Epidermal melanocyte (primary cell): Measurements from ENCODE around the gene ZNF385C.

Source experiments
- DNase-seq: peaks from one replicate; pipeline ENCODE4 v3.0.0; 2011; ENCODE audit warnings: low spot score; ENCODE audit not compliant: insufficient read length

ZNF385C gene

DNA sequence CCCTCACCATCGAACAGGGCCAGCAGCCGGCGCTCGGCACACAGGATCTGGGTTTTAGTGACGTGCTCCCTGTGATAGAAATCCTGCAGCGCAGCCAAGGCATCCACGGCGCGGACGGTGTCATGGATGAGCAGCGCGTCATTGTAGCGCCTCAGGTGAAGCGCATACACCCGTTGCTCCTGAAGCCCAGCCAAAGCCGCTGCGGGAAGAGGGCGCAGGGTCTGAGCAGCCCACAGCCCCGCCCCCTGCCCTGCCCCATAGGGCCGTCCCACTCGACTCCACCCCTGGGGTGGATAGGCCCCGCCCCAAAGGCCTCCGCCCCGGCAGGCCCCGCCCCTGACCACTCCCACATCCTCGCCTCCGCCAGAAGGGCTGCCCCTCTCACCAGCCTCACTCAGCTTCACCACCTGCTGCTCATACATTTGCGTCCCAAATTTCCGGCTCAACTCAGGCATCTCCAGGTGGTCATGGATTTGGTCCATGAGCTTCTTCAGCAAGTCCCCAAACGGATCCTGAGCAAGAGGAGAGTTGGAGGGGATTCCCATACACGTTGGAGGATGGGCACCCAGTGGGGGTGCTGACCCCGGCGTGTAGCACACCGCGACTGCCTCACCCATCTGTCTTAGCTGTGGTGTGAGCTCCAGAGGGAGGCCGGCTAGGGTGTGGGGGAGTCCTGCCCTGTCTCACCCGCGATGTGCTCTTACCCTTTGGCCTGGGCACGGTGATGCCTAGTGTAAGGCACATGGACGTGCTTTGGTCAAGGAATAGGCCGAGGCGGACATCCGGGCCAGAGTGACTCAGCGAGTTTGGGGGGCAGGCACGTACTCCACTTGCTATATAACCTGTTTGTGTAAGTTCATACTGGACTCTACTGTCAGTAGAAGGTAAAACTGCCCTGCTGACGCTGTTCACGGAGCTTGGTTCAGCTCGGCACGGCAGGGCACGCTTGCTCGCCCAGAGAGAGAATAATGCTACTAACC is 9.6 kb upstream of the ZNF385C start:
- DNase-seq = peak; percentile 91

DNA sequence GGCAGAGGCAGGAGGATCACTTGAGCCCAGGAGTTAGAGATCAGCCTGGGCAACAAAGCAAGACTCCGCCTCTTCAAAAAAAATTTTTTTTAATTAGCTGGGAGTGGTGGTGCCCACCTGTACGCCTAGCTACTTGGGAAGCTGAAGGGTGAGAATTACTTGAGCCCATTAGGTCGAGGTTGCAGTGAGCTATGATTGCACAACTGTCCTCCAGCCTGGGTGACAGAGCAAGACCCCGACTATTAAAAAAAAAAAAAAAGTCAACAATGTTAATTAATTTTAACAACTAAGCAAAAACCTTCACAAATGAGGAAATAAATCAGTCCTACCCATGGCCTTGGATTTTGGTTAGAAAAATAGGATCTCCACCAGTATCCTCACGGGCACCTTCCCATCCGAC is 8.9 kb upstream of the ZNF385C start:
- DNase-seq = no peak

DNA sequence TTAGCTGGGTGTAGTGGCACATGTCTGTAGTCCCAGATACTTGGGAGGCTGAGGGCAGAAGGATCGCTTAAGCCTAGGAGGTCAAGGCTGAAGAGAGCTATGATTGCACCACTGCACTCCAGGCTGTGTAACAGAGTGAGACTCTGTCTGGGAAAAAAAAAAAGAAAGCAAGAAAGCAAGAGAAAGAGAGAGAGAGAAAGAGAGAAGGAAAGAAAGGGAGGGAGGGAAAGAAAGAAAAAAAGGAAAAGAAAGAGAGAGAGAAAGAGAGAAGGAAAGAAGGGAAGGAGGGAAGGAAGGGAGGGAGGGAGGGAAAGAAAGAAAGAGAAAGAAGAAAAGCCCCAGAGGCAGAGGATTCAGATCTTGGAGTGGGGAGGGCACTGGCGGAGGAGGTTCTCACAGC is 7.7 kb upstream of the ZNF385C start:
- no peak for DNase-seq

DNA sequence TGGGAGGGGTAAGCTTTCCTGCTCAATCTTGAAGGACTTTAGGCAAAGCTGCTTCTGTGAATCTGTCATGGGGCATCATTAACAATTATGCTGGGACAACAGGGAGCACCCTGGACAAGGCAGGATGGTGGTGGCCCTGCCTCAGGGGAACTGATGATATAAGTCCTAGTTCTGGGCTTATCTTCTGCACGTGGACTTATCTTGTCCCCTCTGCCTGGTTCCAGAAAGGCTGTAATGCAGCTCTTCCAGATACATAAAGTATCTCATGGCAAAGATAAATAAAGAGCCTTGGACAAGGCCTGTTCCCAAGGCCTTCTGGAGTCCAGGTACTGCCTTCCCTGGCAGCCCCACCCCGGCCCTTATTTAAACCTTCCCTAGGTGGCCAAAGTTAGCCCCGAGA is 6.0 kb upstream of the ZNF385C start:
- no peak for DNase-seq

DNA sequence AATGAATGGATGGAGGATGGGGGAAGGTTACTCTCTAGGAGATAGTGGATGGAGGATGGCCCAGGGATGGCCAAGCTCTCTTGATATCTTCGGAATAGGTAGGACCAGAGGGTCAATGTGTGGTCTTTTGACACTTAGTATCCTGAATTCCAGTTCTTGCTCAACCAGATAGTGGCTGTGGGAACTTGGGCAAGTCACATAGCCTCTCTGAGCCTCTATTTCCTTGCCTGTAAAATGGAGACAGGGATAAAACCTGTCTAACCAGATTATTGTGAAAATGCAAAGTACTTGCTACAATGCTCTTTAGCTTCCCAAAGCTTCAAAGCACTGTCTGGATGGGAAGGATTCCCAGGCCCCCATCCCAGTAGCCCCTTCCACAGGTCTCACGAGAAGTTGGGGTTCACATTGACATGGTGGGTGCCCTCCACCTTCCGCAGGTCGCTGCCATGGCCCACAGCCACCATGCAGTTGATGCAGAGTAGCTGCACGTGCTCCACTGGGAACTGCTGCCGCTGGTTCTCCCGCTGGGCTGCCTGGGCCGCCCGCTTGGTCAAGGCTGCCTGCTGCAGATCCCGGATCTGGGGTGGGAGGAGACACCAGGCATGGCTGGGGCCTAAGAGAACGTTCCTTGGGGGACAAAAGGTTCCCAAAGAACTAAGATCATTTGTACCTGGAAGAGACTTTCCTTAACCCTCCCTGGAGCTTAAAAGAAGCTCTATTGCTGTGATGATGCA is 5.1 kb upstream of the ZNF385C start:
- no peak for DNase-seq

DNA sequence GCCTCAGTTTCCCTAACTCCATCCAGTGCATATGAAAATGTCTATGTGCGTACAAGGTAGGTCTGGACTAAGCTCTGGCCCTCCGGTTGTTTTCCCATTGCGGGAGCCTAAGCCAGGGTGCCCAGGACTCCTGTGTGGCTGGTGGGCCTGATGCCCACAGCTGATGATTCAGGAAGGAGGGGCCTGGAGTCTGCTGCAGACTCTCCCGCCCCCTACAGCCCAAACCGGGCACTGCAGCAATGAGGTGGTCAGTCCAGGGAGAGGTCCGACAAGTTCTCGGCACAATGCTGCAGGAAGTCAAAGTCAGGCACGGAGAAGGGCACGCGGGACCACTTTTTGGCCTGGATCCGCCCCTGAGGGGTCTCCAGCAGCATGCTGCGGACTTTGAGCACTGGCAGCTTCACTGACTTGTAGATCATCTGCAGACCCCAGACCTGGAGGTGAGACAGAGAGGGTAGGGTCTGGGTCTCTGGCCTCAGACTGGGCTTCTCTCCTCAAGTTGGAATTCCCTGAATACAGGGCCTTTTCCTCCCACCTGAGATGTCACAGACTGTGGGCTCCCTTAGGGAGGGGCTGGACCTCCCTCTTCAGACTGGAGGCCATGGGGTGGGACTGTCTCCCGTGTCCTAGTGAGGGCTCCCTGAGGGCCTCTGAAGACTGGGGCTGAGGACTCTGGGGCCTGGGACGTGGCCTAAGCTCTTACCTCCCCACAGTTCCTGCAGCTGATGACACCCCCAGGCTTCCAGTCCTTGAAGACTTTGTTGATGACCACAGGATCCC is 3.4 kb upstream of the ZNF385C start:
- DNase-seq = peak; percentile 84

DNA sequence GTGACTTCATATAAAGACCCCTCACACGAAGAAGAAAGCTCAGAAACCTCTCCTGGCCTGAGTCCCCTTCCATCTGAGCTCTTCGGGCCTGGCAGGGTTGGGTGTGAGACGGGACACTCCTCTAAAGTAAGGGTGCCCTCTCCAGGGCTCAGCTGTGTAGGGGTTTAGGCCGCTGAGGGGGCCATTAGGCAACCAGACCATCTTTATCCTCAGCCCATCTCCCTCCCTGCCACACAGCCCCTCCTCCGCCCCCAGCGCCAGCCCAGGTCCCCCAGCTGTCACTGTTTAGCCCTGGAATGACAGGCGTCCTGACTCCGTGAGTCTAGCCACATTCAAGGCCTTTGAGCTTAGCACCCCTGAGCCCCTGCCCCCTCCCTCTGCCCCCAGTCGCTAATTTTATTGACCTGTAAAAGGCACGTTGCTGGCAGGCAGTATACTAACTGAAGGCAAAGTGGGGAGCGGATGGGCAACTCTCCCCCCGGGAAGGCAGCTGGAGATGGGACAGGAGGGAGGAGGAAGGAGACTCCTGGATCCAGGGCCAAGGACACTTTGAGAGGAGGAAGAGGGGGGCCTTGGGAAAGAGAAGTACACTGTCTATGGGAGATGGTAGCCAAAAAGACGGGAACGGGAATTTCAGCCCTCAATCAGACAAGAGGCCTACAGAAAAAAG is 592 bp upstream of the ZNF385C start:
- no peak for DNase-seq

DNA sequence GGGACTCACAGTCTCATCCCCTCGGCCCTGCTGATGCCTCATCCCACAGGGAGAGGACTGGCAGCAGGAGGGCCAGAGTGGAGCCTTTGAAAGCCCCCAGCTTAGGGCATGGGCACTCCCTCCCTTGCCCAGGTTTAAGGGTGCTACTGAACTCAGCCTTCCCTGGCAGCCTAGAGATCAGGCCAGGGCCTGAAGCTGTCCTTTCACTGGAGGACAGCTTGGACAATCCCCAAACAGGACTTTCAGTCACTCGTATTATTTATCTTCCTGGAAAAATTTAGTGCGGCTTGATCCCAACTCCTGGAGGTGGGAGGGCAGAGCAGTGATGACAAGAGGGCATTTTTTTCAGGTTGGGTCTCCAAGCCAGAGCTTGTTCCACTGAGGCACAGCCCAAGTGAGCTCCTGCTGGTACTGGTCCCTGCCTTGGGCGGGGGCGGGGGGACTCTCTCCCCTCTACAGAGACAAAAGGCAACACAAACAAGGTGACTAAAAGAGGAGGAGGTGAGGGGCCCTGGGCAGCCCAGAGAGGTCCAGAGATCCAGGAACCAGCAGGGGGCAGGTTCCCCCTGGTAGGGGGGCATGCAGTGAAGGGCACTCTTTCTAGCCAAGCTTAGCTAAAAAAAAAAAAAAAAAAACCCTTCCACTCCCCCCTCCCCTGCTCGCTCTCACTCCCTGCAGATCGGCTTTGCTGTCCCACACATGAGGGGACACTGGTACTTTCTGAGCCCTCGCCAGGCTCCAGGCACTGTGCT is 1.7 kb downstream of the ZNF385C start:
- DNase-seq = no peak

DNA sequence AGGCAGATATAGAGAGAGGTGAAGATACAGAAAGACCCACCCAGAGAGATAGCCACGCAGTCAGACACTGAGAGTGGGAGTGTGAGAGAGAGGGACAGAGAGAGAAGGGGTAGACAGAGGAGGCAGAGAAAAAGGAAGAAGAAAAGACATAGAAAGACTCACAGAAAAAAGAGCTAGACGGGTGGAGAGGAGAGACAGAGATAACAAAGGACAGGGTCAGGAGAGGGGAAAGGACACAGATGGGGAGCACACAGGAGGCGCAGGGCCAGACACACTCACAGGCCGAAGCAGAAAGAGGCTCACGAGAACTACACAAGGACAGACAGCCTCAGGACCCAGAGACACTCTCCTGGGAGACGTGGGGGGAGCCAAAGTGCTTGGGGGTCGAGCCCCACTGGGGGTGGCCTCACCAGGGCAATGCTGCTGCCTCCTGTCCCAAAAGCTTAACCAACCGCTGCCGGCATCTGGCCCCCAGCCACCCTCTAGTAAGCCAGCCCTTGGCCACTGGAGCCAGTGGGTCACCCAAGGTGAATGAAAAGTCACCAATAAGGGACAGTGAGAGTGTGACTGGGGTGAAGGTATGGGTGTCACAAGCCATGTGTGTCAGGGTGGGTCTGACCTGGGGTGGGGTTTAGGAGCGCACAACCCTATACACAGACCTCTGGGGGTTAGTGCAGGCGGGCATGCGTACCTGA is 3.8 kb downstream of the ZNF385C start:
- DNase-seq = no peak

DNA sequence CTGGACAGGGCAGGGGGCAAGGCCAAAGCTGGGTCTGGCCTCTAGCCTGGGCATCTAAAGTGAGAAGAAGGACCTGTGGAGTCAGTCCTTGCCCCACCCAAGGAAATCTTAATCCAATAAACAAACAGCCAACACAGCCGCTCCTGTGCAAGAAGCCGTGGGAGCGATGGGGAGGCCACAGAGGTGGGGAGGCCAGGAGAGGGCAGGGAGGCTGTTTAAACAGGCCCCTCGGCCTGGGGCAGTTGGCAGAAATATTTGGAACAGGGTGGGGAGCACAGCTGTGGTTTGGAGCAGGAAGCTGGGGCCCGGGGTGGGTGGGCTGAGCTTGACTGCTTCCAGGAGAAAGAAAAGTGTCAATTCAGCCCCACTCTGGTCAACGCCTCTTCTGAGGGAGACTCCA is 5.3 kb downstream of the ZNF385C start:
- DNase-seq = no peak

DNA sequence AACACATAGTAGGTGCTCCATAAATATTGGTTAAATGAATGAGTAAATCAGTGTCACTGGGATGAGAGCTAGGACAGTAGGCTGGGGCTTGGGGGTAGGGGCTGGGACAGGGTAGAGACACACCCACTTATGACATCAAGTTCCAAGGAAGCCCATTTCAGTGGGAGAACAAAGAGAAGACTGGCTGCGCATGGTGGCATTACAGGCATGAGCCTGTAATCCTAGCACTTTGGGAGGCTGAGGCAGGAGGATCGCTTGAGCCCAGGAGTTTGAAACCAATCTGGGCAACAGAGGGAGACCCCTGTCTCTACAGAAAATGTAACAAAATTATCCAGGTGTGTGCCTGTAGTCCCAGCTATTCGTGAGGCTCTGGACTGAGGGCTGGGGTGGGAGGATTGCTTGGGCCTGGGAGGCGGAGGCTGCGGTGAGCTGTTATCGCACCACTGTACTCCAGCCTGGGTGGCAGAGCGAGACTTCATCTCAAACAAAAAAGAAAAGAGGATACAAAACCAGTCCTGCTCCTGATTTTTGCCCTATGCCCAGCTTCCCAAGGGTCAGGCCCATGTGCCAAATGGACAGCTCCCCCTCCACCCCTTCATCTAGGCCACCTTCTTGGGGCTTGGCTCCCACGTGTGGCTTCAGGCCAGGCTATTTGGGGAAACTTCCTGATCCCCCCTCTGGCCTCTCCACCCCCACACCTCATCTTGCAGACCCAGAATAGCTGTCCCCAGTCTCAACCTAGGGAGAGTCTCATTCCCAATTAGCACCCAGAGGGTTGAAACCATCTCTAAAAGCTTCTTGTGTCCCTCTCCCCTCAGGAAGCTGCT is 7.1 kb downstream of the ZNF385C start:
- no peak for DNase-seq

DNA sequence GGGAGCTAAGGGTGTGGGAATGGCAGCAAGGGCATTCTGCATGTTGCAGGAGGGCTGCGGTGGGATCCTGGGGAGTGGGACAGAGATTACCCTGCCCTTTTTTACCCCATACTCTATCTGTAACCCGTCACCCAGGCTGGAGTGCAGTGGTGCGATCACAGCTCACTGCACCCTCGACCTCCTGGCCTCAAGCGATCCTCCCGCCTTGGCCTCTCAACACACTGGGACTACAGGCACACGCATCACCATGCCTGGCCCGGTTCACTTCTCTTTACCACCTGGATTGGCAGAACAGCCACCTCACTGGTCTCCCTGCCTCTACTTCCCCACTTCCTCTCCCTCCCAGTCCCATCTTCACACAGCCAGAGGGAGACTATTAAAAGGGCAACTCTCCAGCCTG is 9.5 kb downstream of the ZNF385C start:
- DNase-seq = no peak

DNA sequence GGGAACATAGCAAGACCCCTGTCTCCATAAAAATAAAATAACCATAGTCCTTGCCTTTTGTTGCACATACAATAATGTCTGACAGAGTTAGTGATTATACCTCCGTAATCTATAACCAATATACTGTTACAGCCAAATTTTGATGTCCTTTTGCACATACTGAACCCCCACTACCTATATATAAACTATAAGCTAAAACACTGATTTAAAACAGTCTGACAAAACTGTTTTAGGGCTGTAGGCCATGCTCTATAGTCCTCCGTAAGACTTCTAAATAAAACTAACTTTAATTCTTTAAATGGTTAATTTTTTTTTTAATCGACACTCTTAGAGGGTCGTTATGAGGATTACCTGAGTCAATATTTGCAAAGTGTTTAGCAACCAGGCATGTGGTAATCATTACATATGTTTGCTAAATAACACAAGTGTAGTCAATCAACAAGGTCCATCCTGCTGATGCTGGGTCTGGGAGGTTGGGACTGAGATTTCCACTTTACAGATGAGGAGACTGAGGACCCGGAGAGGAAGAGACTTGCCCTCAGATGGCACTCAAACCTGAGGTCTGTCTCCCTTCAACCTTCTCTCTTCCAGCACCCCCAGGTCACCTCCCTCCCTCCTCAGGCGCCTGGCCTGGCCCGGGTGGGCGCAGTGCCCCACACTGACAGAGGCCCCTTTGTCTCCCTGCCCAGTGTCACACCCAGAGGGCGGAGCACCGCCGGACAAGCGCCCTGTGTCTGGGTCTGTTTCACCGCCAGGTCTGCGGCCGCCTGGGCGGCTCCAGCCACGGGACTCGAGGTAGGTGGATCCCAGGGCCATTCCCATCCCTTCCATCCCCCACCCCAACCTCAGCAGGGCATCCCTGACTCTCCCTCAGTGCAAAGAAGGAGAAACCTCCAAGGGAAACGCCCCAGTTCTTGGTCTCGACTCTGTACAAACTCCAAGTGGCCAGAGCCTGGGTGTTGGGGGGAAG is 10.3 kb downstream of the ZNF385C start:
- DNase-seq = no peak

DNA sequence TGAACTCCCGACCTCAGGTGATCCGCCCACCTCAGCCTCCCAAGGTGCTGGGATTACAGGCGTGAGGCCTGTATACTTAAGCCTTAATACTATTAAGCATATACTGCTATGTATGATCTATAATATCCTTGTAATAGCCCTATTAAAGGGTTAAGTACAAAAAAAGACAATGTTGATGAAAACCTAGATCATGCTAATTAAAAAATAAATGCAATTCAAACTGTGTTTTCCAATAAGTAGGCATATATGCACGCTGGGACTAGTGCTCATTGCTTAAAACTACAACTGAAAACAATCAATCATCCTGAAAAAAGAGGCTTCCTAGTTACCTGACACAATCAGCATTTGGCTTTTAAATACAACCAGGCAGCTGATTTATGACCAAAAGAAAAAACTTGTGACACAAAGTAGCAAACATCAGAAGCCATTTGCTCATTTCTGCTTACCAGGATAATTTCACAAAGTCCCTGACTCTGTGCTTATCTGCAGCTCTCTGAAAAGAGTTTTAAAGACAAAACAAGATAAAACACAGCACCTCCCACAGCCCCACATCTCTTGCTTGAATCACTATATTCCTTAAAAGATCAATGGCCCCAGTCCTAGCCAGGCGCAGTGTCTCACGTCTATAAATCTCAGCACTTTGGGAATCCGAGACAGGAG is 11.1 kb downstream of the ZNF385C start:
- no peak for DNase-seq

DNA sequence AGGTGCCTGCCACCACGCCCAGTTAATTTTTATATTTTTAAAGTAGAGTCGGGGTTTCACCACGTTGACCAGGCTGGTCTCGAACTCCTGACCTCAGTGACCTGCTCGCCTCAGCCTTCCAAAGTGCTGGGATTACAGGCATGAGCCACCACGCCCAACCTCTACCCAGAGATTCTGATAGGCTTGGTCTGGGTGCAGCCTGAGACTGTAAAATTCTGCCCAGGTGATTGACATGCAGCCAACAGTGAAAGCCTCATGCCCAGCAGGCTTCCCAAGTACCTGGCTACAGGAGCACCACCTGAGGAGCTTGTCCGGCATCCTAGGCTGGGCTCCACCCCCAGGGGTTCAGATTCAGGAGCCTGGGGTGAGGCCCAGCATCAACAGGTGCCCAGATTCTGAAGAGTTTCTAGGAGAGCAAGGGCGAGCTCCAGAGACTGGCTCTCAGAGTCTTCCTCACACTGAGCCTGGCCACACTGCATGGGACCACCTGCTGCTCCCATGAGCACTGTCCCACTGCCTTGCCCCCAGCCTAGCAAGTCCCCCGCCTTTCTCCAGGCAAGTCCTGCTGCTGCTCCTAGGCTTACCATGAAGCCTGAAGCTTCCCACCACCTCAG is 16.6 kb downstream of the ZNF385C start:
- no peak for DNase-seq

DNA sequence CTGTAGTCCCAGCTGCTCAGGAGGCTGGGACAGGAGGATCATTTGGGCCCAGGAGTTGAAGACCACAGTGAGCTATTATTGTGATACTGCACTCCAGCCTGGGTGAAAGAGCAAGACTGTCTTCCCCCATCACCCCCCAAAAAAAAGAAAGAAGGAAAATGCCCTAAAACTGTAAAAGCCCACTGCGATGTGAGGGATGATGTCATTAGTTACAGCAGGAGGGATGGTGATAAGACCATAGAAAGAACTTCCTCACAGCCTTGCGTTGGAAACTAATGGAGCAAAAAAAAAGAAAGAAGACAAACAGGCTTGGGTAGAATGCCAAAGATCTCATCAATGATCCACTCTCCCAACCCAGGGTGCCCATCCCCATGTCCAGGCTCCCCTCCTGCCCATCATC is 18.7 kb downstream of the ZNF385C start:
- DNase-seq = no peak
